ENCODE results near the gene SLC22A14. TPM values are rescaled to one million over a fixed set of nuclear protein-coding genes. Genes with fewer than 3 reads are reported as not detected.

The SLC22A14 gene
- total and polyA plus RNA-seq, 4 donors, result 0.17 TPM; not detected in 3

GRCh38 chr3:38235466-38235865, 46.6 kb upstream of the SLC22A14 start:
- TF ChIP-seq ATF3 (IDR thresholded peaks at IDR 0.05) (no peak), RXRA (IDR thresholded peaks at IDR 0.05) (no peak), FOXA2 (IDR thresholded peaks at IDR 0.05) (no peak), CTCF (IDR thresholded peaks at IDR 0.05; ENCODE audit: low read depth, low read length, missing input control) (no peak), HNF4G (IDR thresholded peaks at IDR 0.05) (no peak), SP1 (IDR thresholded peaks at IDR 0.05) (no peak), HNF4A (conservative IDR thresholded peaks at IDR 0.05) (no peak), MAX (IDR thresholded peaks at IDR 0.05) (no peak), ZBTB33 (IDR thresholded peaks at IDR 0.05) (no peak), TAF1 (conservative IDR thresholded peaks at IDR 0.05) (no peak), EGR1 (IDR thresholded peaks at IDR 0.05; ENCODE audit: low read depth in 2 of 2) (no peak), RAD21 (IDR thresholded peaks at IDR 0.05) (no peak), NR2F2 (IDR thresholded peaks at IDR 0.05) (no peak), GABPA (IDR thresholded peaks at IDR 0.05 in 1 of 2, conservative IDR thresholded peaks at IDR 0.05 in 1 of 2) (no peak), YY1 (IDR thresholded peaks at IDR 0.05) (no peak), FOXA1 (IDR thresholded peaks at IDR 0.05) (no peak), REST (IDR thresholded peaks at IDR 0.05) (no peak), JUND (IDR thresholded peaks at IDR 0.05) (no peak)
- Histone ChIP-seq H3K4me1 (ENCODE audit: control insufficient read depth in 4 of 4, insufficient read depth in 4 of 4, low read length in 3 of 4) (no peaks in the 10 kb centered on the region), H3K4me3 (ENCODE audit: low read depth in 1 of 3, low read length in 3 of 3) (no peak overlapping the region), H3K9me3 (ENCODE audit: control insufficient read depth in 4 of 4, low read length in 3 of 4) (peaks cover 0 to 3% (median 1%) of the 10 kb centered on the region in 4 donors), H3K9ac (ENCODE audit: low read depth in 1 of 2, low read length in 2 of 2) (no peak overlapping the region), H3K36me3 (ENCODE audit: control insufficient read depth in 4 of 4, insufficient read depth in 3 of 4, low read depth in 1 of 4, low read length in 3 of 4) (peaks cover 2 to 32% (median 22%) of the 10 kb centered on the region in 4 donors), H3K27me3 (ENCODE audit: control insufficient read depth in 4 of 4, insufficient read depth in 4 of 4, low read length in 3 of 4) (no peaks in the 10 kb centered on the region), H3K27ac (ENCODE audit: low read depth in 1 of 2, low read length in 2 of 2) (no peak overlapping the region)
- DNase-seq (ENCODE audit: low spot score), result no peak

Data from liver (tissue), 9 donors.